GM21717 (cell line): ENCODE measurements around the gene ANKS1A.

Experiments
- ATAC-seq: cut with Tn5 transposase; IDR thresholded peaks from one replicate; pipeline ENCODE4 v1.9.1; 2021; ENCODE audit warnings: mild to moderate bottlenecking, moderate library complexity; ENCODE audit not compliant: unreplicated experiment

ANKS1A gene

GRCh38 chr6:35080821-35081425, 191.9 kb downstream of the ANKS1A start:
- ATAC-seq: no peak

DNA sequence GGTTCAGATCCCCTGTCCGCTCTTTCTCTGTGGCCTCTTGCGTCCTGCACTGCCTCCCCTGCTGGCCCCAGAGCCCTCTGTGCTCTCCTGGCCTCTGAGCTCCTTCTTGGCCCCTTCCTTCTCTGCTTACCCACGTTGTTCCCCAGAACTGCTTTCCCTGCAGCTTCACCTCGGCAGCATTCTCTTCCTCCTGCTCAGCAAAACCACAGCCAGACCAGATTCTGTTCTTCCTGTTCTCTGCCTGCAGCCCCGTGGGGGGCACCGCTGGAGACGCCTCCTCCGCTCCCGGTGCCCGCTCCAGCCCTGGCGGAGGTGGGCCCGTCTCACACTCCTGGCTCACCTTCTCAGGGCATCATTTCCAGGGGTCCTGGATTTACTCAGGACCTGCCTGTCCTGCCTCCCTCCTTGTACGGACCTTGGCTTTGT, 192.4 kb downstream of the ANKS1A start:
- ATAC-seq: no peak

DNA sequence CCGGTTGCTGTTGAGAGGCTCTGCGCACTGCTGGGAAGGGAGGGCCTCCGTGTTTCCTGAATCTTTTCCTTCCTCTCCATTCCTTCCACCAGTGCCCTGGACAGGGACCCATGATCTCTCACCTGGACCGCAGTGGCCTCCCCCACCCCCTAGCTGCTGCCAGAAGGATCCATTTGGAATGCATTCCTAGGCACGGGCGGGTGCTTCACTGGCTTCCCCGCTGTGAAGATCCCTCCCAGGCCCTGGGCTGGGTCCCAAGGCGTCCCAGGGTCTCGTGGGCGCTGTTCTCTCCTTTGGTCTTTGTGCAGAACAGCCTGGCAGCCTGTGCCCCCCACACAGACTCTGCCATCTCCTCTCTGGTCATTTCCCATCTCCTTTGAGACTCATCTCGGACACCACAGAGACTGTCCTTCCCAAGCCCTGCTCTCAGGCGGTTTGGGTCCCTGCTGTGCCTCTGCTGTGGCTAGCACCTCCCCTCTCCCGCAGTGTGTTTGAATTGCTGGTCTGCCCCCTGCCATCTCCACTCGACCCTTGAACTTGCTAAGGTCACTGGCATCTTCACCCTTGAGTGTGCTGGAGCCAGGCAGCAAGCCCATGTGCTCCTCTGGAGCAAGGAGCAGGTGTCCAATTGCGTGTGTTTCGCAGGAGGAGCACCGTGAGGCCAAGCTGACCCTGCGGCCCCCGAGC, 193.1 kb downstream of the ANKS1A start:
- ATAC-seq: no peak

DNA sequence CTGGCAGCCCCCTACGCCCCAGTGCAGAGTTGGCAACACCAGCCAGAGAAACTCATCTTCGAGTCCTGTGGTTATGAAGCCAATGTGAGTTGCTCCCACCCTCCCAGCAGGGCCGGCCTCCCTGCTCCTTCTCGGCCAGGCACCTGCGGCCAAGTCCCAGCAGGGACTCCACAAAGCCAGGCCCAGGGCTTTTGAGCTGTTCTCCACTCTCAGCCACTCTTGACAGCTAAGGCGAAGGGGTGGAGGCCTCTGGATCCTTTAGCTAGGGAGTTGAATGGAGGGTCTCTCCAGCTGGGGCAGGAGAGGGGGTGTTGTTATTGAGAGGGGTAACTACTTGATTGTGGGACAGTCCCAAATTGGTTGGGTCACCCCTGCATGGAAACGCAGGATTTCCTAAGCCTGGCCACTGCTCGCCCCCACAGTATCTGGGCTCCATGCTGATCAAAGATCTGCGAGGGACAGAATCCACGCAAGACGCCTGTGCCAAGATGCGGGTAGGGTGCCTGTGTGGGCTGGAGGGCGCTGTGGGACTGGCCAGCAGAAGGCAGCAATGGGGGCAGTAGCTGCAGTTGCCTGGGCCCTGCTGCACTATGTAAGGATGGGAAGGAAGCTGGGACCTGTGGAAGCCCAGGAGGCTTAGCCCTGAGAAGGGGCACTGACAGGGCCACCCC, 193.8 kb downstream of the ANKS1A start:
- no peak for ATAC-seq

- ATAC-seq: no peak
Measured at GRCh38 chr6:35083507-35083906, 194.5 kb downstream of the ANKS1A start.

- ATAC-seq: no peak
Measured at GRCh38 chr6:35084041-35084491, 195.0 kb downstream of the ANKS1A start.

GRCh38 chr6:35084511-35085203, 195.6 kb downstream of the ANKS1A start:
- ATAC-seq: no peak

- no peak for ATAC-seq
Measured at GRCh38 chr6:35085359-35086281, 196.6 kb downstream of the ANKS1A start.

- no peak for ATAC-seq
Measured at GRCh38 chr6:35086282-35086632, 197.2 kb downstream of the ANKS1A start.

DNA sequence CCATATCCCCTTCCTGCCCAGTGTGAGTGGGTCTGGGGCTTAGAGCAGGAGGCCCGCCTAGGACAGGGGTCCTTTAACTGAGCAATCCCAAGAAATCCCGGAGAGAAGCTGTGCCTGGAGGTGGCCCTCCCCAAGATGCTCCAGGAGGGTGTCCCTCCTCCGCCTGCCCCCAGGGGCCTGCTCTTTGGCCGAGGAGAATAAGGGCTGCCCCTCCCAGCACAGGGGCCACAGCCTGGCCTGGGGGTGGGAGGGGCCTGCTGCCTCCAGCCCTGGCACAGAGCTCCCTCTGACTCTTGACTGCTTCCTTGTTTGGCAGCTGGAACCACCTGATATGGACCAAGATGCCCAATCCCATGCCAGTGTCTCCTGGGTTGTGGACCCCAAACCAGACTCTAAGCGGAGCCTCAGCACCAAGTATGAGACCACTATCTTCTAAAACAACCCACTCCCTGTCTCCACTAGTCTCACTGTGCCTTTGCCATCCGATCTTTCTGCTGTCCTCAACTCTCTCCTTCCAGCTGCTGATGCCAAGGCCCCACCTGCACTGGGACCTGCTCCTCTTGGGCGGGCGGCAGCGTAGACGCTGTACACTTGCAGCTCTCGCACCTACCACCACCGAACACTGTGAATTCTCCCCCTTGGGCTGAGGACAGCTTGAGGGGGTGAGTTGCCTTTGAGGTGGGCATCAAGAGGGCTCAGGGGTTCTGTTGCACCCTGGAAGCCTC, 197.7 kb downstream of the ANKS1A start:
- ATAC-seq: no peak

DNA sequence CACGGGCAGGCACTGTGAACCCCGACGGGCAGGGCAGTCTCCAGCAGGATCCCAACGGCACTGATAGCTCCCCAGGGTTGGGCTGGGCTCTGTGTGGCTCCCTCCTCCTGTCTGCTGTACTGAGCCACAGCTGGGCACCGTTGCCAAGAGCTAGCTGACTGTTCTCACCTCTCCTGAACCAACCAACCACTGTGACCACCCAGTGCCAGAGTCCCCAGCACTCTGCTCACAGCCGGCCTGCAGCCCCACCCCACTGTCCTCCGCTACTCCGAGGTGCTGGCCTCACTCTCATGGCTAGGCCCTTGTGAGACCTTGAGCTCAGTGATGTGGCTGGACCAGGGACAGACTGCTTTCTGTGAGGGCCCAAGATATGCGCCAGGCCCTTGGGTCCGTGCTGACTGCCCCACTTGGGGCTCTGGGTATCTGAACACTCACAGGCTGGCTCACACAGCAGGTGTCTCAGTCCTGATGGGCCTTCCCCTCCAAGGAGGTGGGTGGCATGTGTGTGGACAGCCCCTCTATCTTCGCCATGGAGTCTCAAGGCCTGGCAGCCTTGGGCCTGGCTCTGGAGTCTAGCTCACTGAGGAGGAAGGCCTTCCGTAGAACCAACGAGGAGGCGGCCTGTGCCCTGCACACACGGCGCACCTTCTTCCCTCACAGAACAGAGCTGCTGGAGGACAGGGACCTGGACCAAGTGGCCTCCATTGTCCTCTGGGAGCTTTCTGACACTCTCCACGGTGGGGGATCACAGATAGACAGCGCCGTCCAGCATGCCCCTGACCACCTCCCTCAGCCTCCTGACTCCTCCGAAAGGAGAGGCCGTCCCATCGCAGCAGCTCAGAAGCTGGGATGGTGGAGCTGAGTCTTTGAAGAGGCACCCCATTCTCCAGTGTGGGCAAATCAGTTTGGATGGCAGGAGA, 198.6 kb downstream of the ANKS1A start:
- no peak for ATAC-seq

GRCh38 chr6:35088281-35089215, 199.5 kb downstream of the ANKS1A start:
- no peak for ATAC-seq

DNA sequence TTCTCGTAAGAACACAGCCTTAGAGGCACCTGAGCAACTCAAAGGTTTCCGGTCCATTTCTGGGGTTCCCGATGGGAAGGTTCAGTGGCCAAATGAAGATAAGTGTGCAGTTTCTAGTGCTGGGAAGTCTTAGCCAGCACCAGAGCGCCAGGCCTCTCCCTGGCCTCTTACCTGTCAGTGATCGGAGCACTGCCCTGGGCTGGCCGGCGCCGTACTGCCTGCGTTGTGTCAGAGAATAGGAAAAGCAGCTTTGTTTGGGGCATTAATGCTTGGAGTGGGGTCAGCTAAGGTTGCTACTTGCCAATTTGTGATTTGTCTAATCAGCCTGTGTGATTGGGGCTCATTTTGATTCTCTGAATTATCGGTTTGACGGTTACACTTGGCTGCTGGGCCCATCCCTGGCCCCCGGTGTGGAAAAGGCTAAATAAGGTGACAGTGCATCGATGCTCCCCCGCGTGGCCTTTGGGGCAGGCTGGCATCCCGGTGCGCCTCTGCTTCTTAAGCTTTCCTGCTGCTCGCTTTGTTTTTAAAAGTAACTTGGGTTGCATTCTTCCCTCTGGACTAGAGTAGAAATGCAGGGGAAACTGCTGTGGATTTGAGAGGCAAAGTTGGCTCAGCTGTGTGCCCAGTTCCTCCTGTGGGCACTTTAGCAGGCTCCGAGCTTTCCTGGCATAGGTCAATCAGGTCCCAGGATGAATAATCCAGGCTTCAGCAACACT, 200.3 kb downstream of the ANKS1A start:
- ATAC-seq: no peak

DNA sequence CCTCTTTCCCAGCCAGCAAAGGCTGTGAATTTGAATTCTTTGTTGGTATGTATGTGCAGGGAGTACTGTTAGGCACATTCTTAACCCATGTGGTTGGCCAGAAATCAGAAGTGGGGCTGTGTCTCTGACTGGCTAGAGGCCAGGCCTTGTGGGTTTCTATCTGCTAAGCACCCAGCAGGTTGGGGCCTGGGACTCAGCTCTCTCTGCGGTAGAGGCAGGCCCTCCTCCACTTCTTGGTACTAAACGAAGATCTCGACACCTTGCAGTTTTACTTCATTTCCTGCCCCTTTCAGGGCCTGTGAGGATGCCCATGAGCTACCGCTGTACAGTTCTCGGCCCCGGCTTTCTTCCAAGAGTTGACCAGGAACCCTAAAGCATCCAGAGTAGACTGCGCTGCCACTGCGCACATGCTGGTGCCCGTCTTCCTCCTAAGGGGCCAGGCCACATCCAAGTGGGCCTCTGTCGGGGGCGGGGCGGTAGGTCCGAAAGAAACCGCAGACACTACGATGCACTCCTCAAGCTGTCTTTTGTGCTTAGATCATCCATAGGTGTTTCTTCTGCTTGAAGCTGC, 201.0 kb downstream of the ANKS1A start:
- ATAC-seq: no peak

DNA sequence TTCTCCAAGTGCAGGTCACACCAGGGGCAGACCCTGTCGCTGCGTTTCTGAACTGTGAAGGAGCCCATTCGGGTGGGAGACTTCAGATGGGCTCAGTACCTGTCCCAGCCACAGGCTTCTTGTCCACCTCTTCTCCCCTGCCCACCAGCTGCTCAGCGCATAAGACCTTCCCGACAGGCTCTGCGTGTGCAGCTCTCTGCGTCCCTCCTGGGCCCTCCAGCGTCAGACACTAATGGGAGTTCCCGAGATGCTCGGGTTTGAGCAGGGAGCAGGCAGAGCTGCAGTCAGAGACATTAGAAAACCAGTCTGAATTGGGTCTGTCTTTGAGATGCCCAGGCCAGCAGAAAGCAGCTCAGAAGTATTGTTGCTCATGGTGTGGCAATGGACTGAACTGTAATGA, 201.7 kb downstream of the ANKS1A start:
- ATAC-seq: no peak

GRCh38 chr6:35091346-35092083, 202.5 kb downstream of the ANKS1A start:
- no peak for ATAC-seq
